ENCODE results near the gene VGLL2. TPM values are rescaled to one million over a fixed set of nuclear protein-coding genes. Genes with fewer than 3 reads are reported as not detected.
A peak's percentile ranks its signal among the peaks of the same experiment; 100 is the strongest.

Gene VGLL2
- total RNA-seq, 2 donors from 2014 or later: 0.28 TPM; not detected in 1

- intact Hi-C loops (cut with DNase I): no loop called here
- Histone ChIP-seq H3K27me3 (replicated peaks; ENCODE audit: insufficient read depth) (peaks cover 69% of the 10 kb centered on the region), H3K4me3 (no peak overlapping the region), H3K4me1 (replicated peaks) (peaks cover 4% of the 10 kb centered on the region), H3K27ac (no peak overlapping the region), H3K9me3 (no peaks in the 10 kb centered on the region), H3K36me3 (no peaks in the 10 kb centered on the region)
- no peak for TF ChIP-seq POLR2A (IDR thresholded peaks at IDR 0.05)
- no peak for TF ChIP-seq CTCF (IDR thresholded peaks at IDR 0.05)
- TF ChIP-seq POLR2AphosphoS5 (IDR thresholded peaks at IDR 0.05): no peak
- WGBS: 25% methylated on average over 11 of the region's 11 CpGs
- DNase-seq (ENCODE audit: low spot score): no peak
Observed at GRCh38 chr6:117267766-117268534, 2.6 kb downstream of the VGLL2 start.

DNA sequence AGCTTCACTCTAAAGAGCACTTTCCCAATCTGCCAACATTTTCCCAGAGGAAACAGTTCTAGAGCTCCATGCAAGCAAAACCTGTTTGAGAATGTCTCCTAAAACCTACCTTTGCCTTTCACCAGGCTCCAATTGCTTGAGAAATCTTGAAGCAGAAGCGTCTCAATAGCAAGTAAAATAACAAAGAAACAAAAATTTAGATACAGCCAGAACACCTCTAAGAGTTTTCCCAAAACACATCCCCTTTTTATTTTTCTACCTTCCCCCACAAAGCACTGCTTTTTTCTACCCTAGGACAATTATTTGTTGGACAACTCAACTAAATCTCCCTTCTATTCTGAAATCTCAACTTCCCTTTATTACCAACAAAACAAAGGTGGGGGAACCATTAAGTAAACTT, 3.6 kb downstream of the VGLL2 start:
- H3K9me3 ChIP-seq: no peaks in the 10 kb centered on the region
- WGBS: 38% methylated on average over 1 of the region's 1 CpG
- peaks cover 4% of the 10 kb centered on the region for H3K4me1 ChIP-seq (replicated peaks)
- no peak overlapping the region for H3K4me3 ChIP-seq
- H3K36me3 ChIP-seq: no peaks in the 10 kb centered on the region
- intact Hi-C loops (cut with DNase I): no loop called here
- DNase-seq (ENCODE audit: low spot score): no peak
- TF ChIP-seq POLR2AphosphoS5 (IDR thresholded peaks at IDR 0.05) (no peak), CTCF (IDR thresholded peaks at IDR 0.05) (no peak), POLR2A (IDR thresholded peaks at IDR 0.05) (no peak)
- no peak overlapping the region for H3K27ac ChIP-seq
- peaks cover 60% of the 10 kb centered on the region for H3K27me3 ChIP-seq (replicated peaks; ENCODE audit: insufficient read depth)

DNA sequence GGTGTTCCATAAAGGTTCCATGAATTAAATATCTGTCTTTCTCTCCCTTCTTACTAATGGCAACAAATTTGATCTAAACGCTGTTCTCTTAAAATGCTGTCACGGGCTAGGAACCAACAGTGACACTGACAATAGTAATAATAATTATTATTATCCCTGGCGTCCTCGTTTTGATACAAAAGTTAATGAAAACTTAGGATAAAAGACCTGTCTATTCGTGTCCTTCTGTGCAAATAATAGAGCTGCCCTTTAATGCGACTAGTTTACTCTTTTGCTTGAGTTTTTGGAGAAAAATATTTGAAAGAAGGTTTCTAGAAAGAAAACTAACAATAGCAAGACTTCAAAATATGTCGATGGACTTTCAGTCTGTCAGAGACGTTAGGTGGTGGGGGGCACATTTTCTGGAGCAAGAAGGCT, 4.3 kb downstream of the VGLL2 start:
- intact Hi-C loops (cut with DNase I): no loop called here

DNA sequence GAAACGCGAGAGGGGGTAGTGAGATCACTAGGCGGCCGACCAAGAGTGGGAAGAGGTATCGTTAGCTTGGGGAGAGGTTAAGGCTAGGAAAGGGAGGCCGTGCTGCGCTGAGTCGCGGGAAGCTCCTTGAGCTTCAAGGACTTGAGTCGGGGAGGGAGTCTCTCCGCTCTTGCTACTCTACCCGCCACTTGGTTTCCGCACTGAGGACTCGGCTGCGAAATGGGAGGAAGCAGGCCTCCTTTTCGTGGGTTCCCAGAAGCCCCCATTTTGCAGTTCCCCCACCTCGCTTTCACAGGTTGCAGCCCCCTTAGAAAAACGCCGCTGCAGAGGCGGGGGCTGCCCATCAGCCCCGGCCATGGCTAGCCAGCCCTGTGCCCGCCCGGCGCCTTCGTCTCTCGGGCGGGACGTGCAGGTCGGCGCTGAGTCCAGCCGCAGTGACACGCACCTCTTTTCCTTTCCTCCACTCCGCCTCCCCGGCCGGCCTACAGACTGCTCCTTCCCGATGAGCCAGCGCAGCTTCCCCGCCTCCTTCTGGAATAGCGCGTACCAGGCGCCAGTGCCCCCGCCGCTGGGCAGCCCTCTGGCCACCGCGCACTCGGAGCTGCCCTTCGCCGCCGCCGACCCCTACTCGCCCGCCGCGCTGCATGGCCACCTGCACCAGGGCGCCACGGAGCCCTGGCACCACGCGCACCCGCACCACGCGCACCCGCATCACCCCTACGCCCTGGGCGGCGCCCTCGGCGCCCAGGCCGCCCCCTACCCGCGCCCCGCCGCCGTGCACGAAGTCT, 4.9 kb downstream of the VGLL2 start:
- 3% methylated on average over 71 of the region's 74 CpGs for WGBS
- TF ChIP-seq CTCF (IDR thresholded peaks at IDR 0.05) (no peak), POLR2A (IDR thresholded peaks at IDR 0.05) (no peak), POLR2AphosphoS5 (IDR thresholded peaks at IDR 0.05) (no peak)
- Histone ChIP-seq H3K9me3 (no peaks in the 10 kb centered on the region), H3K4me3 (peak overlapping the region in 1 of 2 donors; percentile 17), H3K27me3 (replicated peaks; ENCODE audit: insufficient read depth) (peaks cover 49% of the 10 kb centered on the region), H3K36me3 (no peaks in the 10 kb centered on the region), H3K27ac (no peak overlapping the region), H3K4me1 (replicated peaks) (peaks cover 4% of the 10 kb centered on the region)
- intact Hi-C loops (cut with DNase I): no loop called here
- DNase-seq (ENCODE audit: low spot score): no peak

More for the DNA sequence above, 4.3 kb downstream of the VGLL2 start:
- 8% methylated on average over 8 of the region's 8 CpGs for WGBS
- no peak overlapping the region for H3K27ac ChIP-seq
- TF ChIP-seq POLR2AphosphoS5 (IDR thresholded peaks at IDR 0.05) (no peak), POLR2A (IDR thresholded peaks at IDR 0.05) (no peak), CTCF (IDR thresholded peaks at IDR 0.05) (no peak)
- no peaks in the 10 kb centered on the region for H3K36me3 ChIP-seq
- peaks cover 4% of the 10 kb centered on the region for H3K4me1 ChIP-seq (replicated peaks)
- DNase-seq (ENCODE audit: low spot score): no peak
- no peaks in the 10 kb centered on the region for H3K9me3 ChIP-seq
- H3K4me3 ChIP-seq: no peak overlapping the region
- H3K27me3 ChIP-seq (replicated peaks; ENCODE audit: insufficient read depth): peaks cover 54% of the 10 kb centered on the region
